ENCODE results near the gene TRERF1. TPM values are rescaled to one million over a fixed set of nuclear protein-coding genes. Genes with fewer than 3 reads are reported as not detected.

The TRERF1 gene
- total RNA-seq, 6 experiments from 2014 or later = 10.5 to 16.4 (median 15.2) TPM

- no peak for DNase-seq
- Mint-ChIP-seq H3K4me3 (no peak overlapping the region), H3K9me3 (no peaks in the 10 kb centered on the region), H3K4me1 (ENCODE audit: low read depth) (peaks cover 12% of the 10 kb centered on the region), H3K27ac (no peak overlapping the region; the same call in 1 of the 2 replicates), H3K36me3 (ENCODE audit: low read depth) (peaks cover 27% of the 10 kb centered on the region), H3K27me3 (ENCODE audit: insufficient read depth) (peaks cover 1% of the 10 kb centered on the region; the same call in 1 of the 2 replicates)
- TF ChIP-seq CTCF (IDR thresholded peaks at IDR 0.05) = no peak
These were observed 185.2 kb downstream of the TRERF1 start for GRCh38 chr6:42266538-42266937.

- no peak overlapping the region for H3K4me3 Mint-ChIP-seq
- DNase-seq = no peak
- H3K36me3 Mint-ChIP-seq (ENCODE audit: low read depth) = peaks cover 28% of the 10 kb centered on the region
- peaks cover 23% of the 10 kb centered on the region for H3K4me1 Mint-ChIP-seq (ENCODE audit: low read depth)
- TF ChIP-seq CTCF (IDR thresholded peaks at IDR 0.05) = no peak
- H3K27ac Mint-ChIP-seq = no peak overlapping the region
- H3K9me3 Mint-ChIP-seq = no peaks in the 10 kb centered on the region
- H3K27me3 Mint-ChIP-seq (ENCODE audit: insufficient read depth) = peaks cover 1% of the 10 kb centered on the region
These were observed 186.8 kb downstream of the TRERF1 start for GRCh38 chr6:42264852-42265390.

- H3K36me3 Mint-ChIP-seq (ENCODE audit: low read depth) = peaks cover 22% of the 10 kb centered on the region
- DNase-seq = no peak
- no peaks in the 10 kb centered on the region for H3K9me3 Mint-ChIP-seq
- H3K27me3 Mint-ChIP-seq (ENCODE audit: insufficient read depth) = peaks cover 1% of the 10 kb centered on the region
- TF ChIP-seq CTCF (IDR thresholded peaks at IDR 0.05) = no peak
- H3K4me1 Mint-ChIP-seq (ENCODE audit: low read depth) = peaks cover 24% of the 10 kb centered on the region
- H3K27ac Mint-ChIP-seq = no peak overlapping the region
- no peak overlapping the region for H3K4me3 Mint-ChIP-seq
These were observed 187.4 kb downstream of the TRERF1 start for GRCh38 chr6:42264162-42264851.

GRCh38 chr6:42263165-42263728 is 188.5 kb downstream of the TRERF1 start:
- peaks cover 24% of the 10 kb centered on the region for H3K4me1 Mint-ChIP-seq (ENCODE audit: low read depth)
- H3K36me3 Mint-ChIP-seq (ENCODE audit: low read depth) = peaks cover 21% of the 10 kb centered on the region
- H3K4me3 Mint-ChIP-seq = no peak overlapping the region
- H3K9me3 Mint-ChIP-seq = no peaks in the 10 kb centered on the region
- peaks cover 1% of the 10 kb centered on the region for H3K27me3 Mint-ChIP-seq (ENCODE audit: insufficient read depth)
- H3K27ac Mint-ChIP-seq = no peak overlapping the region
- TF ChIP-seq CTCF (IDR thresholded peaks at IDR 0.05) = no peak
- DNase-seq = no peak

GRCh38 chr6:42260972-42261371 is 190.8 kb downstream of the TRERF1 start:
- H3K4me3 Mint-ChIP-seq = no peak overlapping the region
- H3K27me3 Mint-ChIP-seq (ENCODE audit: insufficient read depth) = peaks cover 1% of the 10 kb centered on the region
- peak; percentile 78 for TF ChIP-seq CTCF (IDR thresholded peaks at IDR 0.05)
- no peaks in the 10 kb centered on the region for H3K9me3 Mint-ChIP-seq
- peak overlapping the region; percentile 24; the same call in 1 of the 2 replicates for H3K27ac Mint-ChIP-seq
- peaks cover 34% of the 10 kb centered on the region for H3K36me3 Mint-ChIP-seq (ENCODE audit: low read depth)
- DNase-seq = no peak
- peaks cover 39% of the 10 kb centered on the region for H3K4me1 Mint-ChIP-seq (ENCODE audit: low read depth)

Measured in HFFc6 (cell line).